Measurements from ENCODE around the gene MMP14.

DNA sequence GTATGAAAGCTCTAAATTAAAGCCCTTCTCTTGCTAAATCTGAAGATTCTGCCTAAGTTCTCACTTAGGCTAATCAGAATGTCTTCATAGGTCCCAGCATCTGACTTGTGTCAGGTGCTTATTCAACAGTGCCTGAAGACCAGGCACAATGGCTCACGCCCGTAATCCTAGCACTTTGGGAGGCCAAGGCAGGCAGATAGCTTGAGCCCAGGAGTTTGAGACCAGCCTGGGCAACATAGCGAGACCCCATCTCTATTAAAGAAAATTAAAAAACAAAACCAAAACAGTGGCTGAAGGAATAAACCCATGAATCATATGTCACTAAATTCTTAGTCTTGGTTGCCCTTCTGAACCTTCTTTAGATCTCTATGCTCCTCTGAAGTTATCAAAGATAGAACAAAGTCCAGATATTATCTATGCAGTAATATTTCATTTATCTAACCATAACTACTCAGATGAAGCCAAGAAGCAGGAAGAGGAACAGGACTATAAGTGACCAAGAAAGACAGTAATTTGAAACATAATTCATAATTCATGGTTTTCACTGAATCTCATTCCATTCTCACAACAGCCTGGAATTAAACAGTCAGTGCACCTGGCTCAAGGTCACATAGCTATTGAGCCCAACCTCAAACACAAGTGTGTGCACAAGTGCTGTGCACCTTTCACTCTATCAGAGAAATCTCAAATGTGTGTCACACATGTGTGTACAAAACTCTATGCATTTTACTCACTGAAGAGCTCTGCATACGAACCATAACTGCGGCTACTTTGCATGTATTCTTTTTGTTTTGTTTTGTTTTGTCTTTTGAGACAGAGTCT, 27.8 kb upstream of the MMP14 start:
- TF ChIP-seq, protein P1, sequence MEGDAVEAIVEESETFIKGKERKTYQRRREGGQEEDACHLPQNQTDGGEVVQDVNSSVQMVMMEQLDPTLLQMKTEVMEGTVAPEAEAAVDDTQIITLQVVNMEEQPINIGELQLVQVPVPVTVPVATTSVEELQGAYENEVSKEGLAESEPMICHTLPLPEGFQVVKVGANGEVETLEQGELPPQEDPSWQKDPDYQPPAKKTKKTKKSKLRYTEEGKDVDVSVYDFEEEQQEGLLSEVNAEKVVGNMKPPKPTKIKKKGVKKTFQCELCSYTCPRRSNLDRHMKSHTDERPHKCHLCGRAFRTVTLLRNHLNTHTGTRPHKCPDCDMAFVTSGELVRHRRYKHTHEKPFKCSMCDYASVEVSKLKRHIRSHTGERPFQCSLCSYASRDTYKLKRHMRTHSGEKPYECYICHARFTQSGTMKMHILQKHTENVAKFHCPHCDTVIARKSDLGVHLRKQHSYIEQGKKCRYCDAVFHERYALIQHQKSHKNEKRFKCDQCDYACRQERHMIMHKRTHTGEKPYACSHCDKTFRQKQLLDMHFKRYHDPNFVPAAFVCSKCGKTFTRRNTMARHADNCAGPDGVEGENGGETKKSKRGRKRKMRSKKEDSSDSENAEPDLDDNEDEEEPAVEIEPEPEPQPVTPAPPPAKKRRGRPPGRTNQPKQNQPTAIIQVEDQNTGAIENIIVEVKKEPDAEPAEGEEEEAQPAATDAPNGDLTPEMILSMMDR (conservative IDR thresholded peaks at IDR 0.05; ENCODE audit: low read length), result no peak
- TF ChIP-seq EZH2phosphoT487 (IDR thresholded peaks at IDR 0.05; ENCODE audit: borderline replicate concordance, low read depth, low read length), result no peak
